Right lobe of liver (tissue), 4 donors: ENCODE results near the gene SHQ1.

Experiments used
- POLR2A ChIP-seq: fragments of 450-650 bp; IDR thresholded peaks from one replicate; pipeline ENCODE4 v1.6.1; 2017; ENCODE audit warnings: antibody characterized with exemption, mild to moderate bottlenecking
- TF ChIP-seq, protein P1 (sequence below), 4 donors: fragments of 200-600 bp in 3 of 4; fragments of 450-650 bp in 1 of 4; IDR thresholded peaks; one replicate each; pipeline versions ENCODE4 v1.5.1 to v1.8.0; 2016 to 2022; ENCODE audit warnings: antibody characterized with exemption in 4 of 4, mild to moderate bottlenecking in 2 of 4
- donor health status: DM: no; HTN: no; CAD: no.
- donor health status: DM: no; HTN: no; CAD: no.
- donor health status: DM: no; HTN: yes; CAD: no.

GRCh38 chr3:72744330-72744729 is 103.9 kb downstream of the SHQ1 start:
- TF ChIP-seq, protein P1, sequence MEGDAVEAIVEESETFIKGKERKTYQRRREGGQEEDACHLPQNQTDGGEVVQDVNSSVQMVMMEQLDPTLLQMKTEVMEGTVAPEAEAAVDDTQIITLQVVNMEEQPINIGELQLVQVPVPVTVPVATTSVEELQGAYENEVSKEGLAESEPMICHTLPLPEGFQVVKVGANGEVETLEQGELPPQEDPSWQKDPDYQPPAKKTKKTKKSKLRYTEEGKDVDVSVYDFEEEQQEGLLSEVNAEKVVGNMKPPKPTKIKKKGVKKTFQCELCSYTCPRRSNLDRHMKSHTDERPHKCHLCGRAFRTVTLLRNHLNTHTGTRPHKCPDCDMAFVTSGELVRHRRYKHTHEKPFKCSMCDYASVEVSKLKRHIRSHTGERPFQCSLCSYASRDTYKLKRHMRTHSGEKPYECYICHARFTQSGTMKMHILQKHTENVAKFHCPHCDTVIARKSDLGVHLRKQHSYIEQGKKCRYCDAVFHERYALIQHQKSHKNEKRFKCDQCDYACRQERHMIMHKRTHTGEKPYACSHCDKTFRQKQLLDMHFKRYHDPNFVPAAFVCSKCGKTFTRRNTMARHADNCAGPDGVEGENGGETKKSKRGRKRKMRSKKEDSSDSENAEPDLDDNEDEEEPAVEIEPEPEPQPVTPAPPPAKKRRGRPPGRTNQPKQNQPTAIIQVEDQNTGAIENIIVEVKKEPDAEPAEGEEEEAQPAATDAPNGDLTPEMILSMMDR (IDR thresholded peaks at IDR 0.05) = no peak
- TF ChIP-seq POLR2A = no peak
